Measurements from ENCODE around the gene PSMG1. TPM values are rescaled to one million over a fixed set of nuclear protein-coding genes. Genes with fewer than 3 reads are reported as not detected.
A peak's percentile ranks its signal among the peaks of the same experiment; 100 is the strongest.

Gene PSMG1
- total RNA-seq, 1 donor from 2014 or later, result 66.4 TPM

DNA sequence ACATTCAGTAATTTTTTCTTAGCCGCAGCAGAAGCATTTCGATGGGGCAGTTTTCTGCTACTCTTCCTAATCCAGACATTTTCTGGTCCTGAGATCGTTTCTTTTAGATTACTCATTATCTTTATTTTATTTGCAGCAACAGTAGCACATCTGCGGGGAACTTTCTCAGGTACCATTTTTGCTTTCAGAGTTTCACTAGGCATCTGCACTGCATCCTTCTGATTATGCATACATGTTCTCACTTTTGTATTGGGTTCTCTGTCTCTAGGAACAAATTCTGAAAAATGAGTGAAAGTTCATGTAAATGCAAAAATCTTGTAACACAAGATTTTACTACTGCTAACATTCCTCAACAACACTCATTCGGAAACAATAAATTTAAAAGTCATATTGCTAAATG, 3.9 kb upstream of the PSMG1 start:
- peaks cover 49% of the 10 kb centered on the region for H3K4me1 Mint-ChIP-seq (ENCODE audit: low read depth)
- H3K9me3 Mint-ChIP-seq (ENCODE audit: low read depth), result no peaks in the 10 kb centered on the region
- DNase-seq (ENCODE audit: low spot score), result no peak
- no peaks in the 10 kb centered on the region for H3K36me3 Mint-ChIP-seq (ENCODE audit: low read depth)
- H3K27me3 Mint-ChIP-seq (ENCODE audit: low read depth), result no peaks in the 10 kb centered on the region
- no peak overlapping the region for H3K4me3 Mint-ChIP-seq (ENCODE audit: unreplicated experiment)
- no peak overlapping the region for H3K27ac Mint-ChIP-seq (ENCODE audit: unreplicated experiment)
- no peak for TF ChIP-seq CTCF (IDR thresholded peaks at IDR 0.05)

- Mint-ChIP-seq H3K36me3 (ENCODE audit: low read depth) (no peaks in the 10 kb centered on the region), H3K4me1 (ENCODE audit: low read depth) (peaks cover 53% of the 10 kb centered on the region), H3K27ac (ENCODE audit: unreplicated experiment) (no peak overlapping the region), H3K27me3 (ENCODE audit: low read depth) (no peaks in the 10 kb centered on the region), H3K9me3 (ENCODE audit: low read depth) (no peaks in the 10 kb centered on the region), H3K4me3 (ENCODE audit: unreplicated experiment) (no peak overlapping the region)
- TF ChIP-seq CTCF (IDR thresholded peaks at IDR 0.05), result no peak
- DNase-seq (ENCODE audit: low spot score), result no peak
These were observed 3.4 kb upstream of the PSMG1 start for GRCh38 chr21:39186676-39187075.

DNA sequence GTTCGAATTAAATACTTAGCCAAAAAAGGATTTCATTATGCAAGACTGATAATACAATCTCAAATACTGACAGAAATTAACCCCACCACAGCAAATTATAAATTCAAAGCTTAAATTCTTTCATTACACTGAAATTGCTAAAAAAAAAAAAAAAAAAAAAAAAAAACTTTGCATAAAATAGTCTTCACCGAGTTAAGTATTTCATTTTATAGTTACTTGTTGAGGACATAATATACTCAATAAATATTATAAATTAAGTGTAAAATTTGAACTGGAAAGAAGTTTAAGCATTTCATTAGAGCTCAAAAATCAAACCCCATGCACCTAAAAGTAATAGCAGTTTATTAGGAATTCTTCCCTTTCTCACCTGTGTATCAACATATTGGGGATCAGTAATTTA, 1.9 kb upstream of the PSMG1 start:
- no peaks in the 10 kb centered on the region for H3K9me3 Mint-ChIP-seq (ENCODE audit: low read depth)
- H3K27me3 Mint-ChIP-seq (ENCODE audit: low read depth), result no peaks in the 10 kb centered on the region
- DNase-seq (ENCODE audit: low spot score), result no peak
- no peak overlapping the region for H3K4me3 Mint-ChIP-seq (ENCODE audit: unreplicated experiment)
- no peak overlapping the region for H3K27ac Mint-ChIP-seq (ENCODE audit: unreplicated experiment)
- H3K4me1 Mint-ChIP-seq (ENCODE audit: low read depth), result peaks cover 54% of the 10 kb centered on the region
- peaks cover 2% of the 10 kb centered on the region for H3K36me3 Mint-ChIP-seq (ENCODE audit: low read depth)
- TF ChIP-seq CTCF (IDR thresholded peaks at IDR 0.05), result no peak

DNA sequence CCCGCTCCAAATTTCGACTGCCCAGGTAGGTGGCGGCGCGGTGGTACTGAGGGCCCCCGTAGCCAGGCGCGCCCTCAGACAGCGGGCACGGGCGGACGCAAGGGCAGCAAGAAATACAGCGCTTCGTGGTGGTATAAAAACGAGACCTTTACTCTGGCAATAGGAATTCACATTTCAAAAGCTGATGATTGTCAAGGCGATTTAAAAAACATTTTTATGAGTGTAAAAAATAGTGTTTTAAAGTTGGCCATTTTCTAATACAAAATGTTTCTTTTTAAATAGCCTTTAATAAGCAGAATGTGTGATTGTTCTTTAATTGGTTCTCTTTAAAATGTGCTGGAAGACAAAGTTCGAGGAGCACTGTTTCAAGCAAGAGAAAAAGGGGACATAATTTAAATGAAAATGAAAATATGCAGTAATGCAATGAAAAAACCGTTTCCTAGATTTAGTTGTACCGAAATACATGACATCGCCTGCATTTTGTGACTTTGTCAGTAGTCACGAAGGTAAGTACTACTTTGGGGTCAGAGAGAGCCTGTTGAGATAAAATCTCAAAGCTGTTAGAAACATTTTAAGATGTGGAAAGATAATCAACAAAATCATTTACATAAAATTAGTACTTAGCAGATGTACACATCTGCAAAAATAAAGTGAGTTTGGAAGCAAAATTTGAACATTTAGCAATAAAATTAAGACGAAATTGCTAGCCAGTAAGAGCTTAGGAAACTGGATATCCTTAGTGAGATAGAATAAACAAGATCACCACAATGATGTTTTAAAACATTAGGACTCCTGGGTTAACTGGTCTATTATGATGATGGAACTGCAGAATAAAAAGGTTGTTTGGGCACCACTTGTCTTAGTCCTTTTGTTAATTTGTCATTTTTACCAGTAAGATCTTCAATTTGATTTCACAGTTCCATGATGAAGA, 1.1 kb upstream of the PSMG1 start:
- no peaks in the 10 kb centered on the region for H3K27me3 Mint-ChIP-seq (ENCODE audit: low read depth)
- TF ChIP-seq CTCF (IDR thresholded peaks at IDR 0.05), result peak; percentile 24
- peaks cover 47% of the 10 kb centered on the region for H3K4me1 Mint-ChIP-seq (ENCODE audit: low read depth)
- H3K36me3 Mint-ChIP-seq (ENCODE audit: low read depth), result peaks cover 6% of the 10 kb centered on the region
- H3K9me3 Mint-ChIP-seq (ENCODE audit: low read depth), result no peaks in the 10 kb centered on the region
- H3K27ac Mint-ChIP-seq (ENCODE audit: unreplicated experiment), result peak overlapping the region; percentile 95
- no peak for DNase-seq (ENCODE audit: low spot score)
- peak overlapping the region; percentile 96 for H3K4me3 Mint-ChIP-seq (ENCODE audit: unreplicated experiment)

GRCh38 chr21:39182484-39183271, 573 bp downstream of the PSMG1 start:
- H3K4me3 Mint-ChIP-seq (ENCODE audit: unreplicated experiment), result peak overlapping the region; percentile 96
- DNase-seq (ENCODE audit: low spot score), result no peak
- H3K9me3 Mint-ChIP-seq (ENCODE audit: low read depth), result no peaks in the 10 kb centered on the region
- H3K4me1 Mint-ChIP-seq (ENCODE audit: low read depth), result peaks cover 49% of the 10 kb centered on the region
- TF ChIP-seq CTCF (IDR thresholded peaks at IDR 0.05), result no peak
- peaks cover 12% of the 10 kb centered on the region for H3K36me3 Mint-ChIP-seq (ENCODE audit: low read depth)
- no peaks in the 10 kb centered on the region for H3K27me3 Mint-ChIP-seq (ENCODE audit: low read depth)
- H3K27ac Mint-ChIP-seq (ENCODE audit: unreplicated experiment), result peak overlapping the region; percentile 99

All from chondrocyte (in vitro differentiated cells).